ENCODE measurements around the gene KCNK17. TPM values are rescaled to one million over a fixed set of nuclear protein-coding genes. Genes with fewer than 3 reads are reported as not detected.
A peak's percentile ranks its signal among the peaks of the same experiment; 100 is the strongest.

Gene KCNK17
- total RNA-seq, 5 donors from 2014 or later (not counting 1 experiment from before 2014, with no cell fraction given), result 0.38 TPM; not detected in 4

- Mint-ChIP-seq H3K27me3 (peaks cover 0 to 11% of the 10 kb centered on the region in 2 donors), H3K4me3 (no peak overlapping the region), H3K4me1 (peaks cover 0 to 3% (median 2%) of the 10 kb centered on the region in 3 donors), H3K36me3 (no peaks in the 10 kb centered on the region), H3K27ac (no peak overlapping the region), H3K9me3 (no peaks in the 10 kb centered on the region)
- no peaks in the 10 kb centered on the region for H3K9me3 ChIP-seq
- no peak overlapping the region for H3K27ac ChIP-seq (ENCODE audit: low read length)
- DNase-seq (no peak), ATAC-seq (replicated peaks in 1 of 4) (no peak)
- POLR2A ChIA-PET, result interaction anchor here in 1 of 2 donors (0.7 kb wide), 1 partner anchor 1522 kb away, joined by 9 read pairs; no protein-coding TSS in a partner anchor
- WGBS (ENCODE audit: insufficient coverage), result 85% methylated on average over 4 of the region's 7 CpGs
- H3K4me1 ChIP-seq (ENCODE audit: control insufficient read depth in 1 of 2, extremely low read depth in 1 of 2, insufficient read depth in 2 of 2, low read length in 2 of 2), result peaks cover 0 to 5% of the 10 kb centered on the region in 2 experiments
- H3K36me3 ChIP-seq (ENCODE audit: control insufficient read depth in 2 of 2, extremely low read depth in 1 of 2, insufficient read depth in 1 of 2, low read length in 1 of 2), result no peaks in the 10 kb centered on the region
- no peak overlapping the region for H3K4me3 ChIP-seq (ENCODE audit: control insufficient read depth in 1 of 2, extremely low read depth in 1 of 2, low read length in 1 of 2)
- CTCF ChIA-PET, result interaction anchor here in 1 of 2 donors (0.7 kb wide), 2 partner anchors 404 to 1622 kb away, joined by 3 to 4 read pairs; no protein-coding TSS in a partner anchor
- peaks cover 0 to 22% of the 10 kb centered on the region in 2 experiments for H3K27me3 ChIP-seq (replicated peaks in 1 of 2; ENCODE audit: control insufficient read depth in 2 of 2, extremely low read depth in 1 of 2, insufficient read depth in 2 of 2, low read length in 1 of 2)
Observed at GRCh38 chr6:39357998-39358686, 43.9 kb upstream of the KCNK17 start.

- no peak for ATAC-seq (replicated peaks in 1 of 4)
- H3K27me3 Mint-ChIP-seq, result peaks cover 0 to 2% of the 10 kb centered on the region in 2 donors
- H3K4me1 Mint-ChIP-seq, result no peaks in the 10 kb centered on the region
- Histone ChIP-seq H3K9me3 (no peaks in the 10 kb centered on the region), H3K36me3 (ENCODE audit: control insufficient read depth in 2 of 2, extremely low read depth in 1 of 2, insufficient read depth in 1 of 2, low read length in 1 of 2) (no peaks in the 10 kb centered on the region), H3K27ac (ENCODE audit: low read length) (no peak overlapping the region), H3K4me1 (ENCODE audit: control insufficient read depth in 1 of 2, extremely low read depth in 1 of 2, insufficient read depth in 2 of 2, low read length in 2 of 2) (no peaks in the 10 kb centered on the region), H3K27me3 (replicated peaks in 1 of 2; ENCODE audit: control insufficient read depth in 2 of 2, extremely low read depth in 1 of 2, insufficient read depth in 2 of 2, low read length in 1 of 2) (peaks cover 0 to 3% of the 10 kb centered on the region in 2 experiments), H3K4me3 (ENCODE audit: control insufficient read depth in 1 of 2, extremely low read depth in 1 of 2, low read length in 1 of 2) (no peak overlapping the region)
- whole genome bisulfite sequencing (ENCODE audit: insufficient coverage), result 89% methylated on average over 7 of the region's 7 CpGs
- no peak overlapping the region for H3K4me3 Mint-ChIP-seq
- H3K9me3 Mint-ChIP-seq, result no peaks in the 10 kb centered on the region
- H3K36me3 Mint-ChIP-seq, result no peaks in the 10 kb centered on the region
- DNase-seq, result no peak
- H3K27ac Mint-ChIP-seq, result no peak overlapping the region
- ChIA-PET CTCF (interaction anchor here (0.5 to 0.6 kb wide), 4 partner anchors 13 to 1674 kb away, joined by 3 to 4 read pairs (median 3); no protein-coding TSS in a partner anchor), POLR2A (interaction anchor here in 1 of 2 donors (0.6 kb wide), 1 partner anchor 307 kb away, joined by 7 read pairs; no protein-coding TSS in a partner anchor)
Observed at GRCh38 chr6:39353698-39354315, 39.6 kb upstream of the KCNK17 start.

GRCh38 chr6:39350723-39351505 lies 36.7 kb upstream of the KCNK17 start:
- H3K27ac Mint-ChIP-seq, result no peak overlapping the region
- 90% methylated on average over 3 of the region's 13 CpGs for WGBS (ENCODE audit: insufficient coverage)

GRCh38 chr6:39348740-39349139 lies 34.5 kb upstream of the KCNK17 start:
- Histone ChIP-seq H3K27ac (ENCODE audit: low read length) (no peak overlapping the region), H3K4me1 (ENCODE audit: control insufficient read depth in 1 of 2, extremely low read depth in 1 of 2, insufficient read depth in 2 of 2, low read length in 2 of 2) (no peaks in the 10 kb centered on the region), H3K4me3 (ENCODE audit: control insufficient read depth in 1 of 2, extremely low read depth in 1 of 2, low read length in 1 of 2) (no peak overlapping the region), H3K27me3 (replicated peaks in 1 of 2; ENCODE audit: control insufficient read depth in 2 of 2, extremely low read depth in 1 of 2, insufficient read depth in 2 of 2, low read length in 1 of 2) (peaks cover 0 to 12% of the 10 kb centered on the region in 2 experiments), H3K9me3 (no peaks in the 10 kb centered on the region), H3K36me3 (ENCODE audit: control insufficient read depth in 2 of 2, extremely low read depth in 1 of 2, insufficient read depth in 1 of 2, low read length in 1 of 2) (no peaks in the 10 kb centered on the region)
- H3K27me3 Mint-ChIP-seq, result peaks cover 0 to 5% of the 10 kb centered on the region in 2 donors
- WGBS (ENCODE audit: insufficient coverage), result 81% methylated on average over 14 of the region's 15 CpGs
- H3K4me1 Mint-ChIP-seq, result no peaks in the 10 kb centered on the region
- H3K27ac Mint-ChIP-seq, result no peak overlapping the region
- H3K4me3 Mint-ChIP-seq, result no peak overlapping the region
- no peak for ATAC-seq (replicated peaks in 1 of 4)
- ChIA-PET POLR2A (no interaction called here), CTCF (no interaction called here)
- no peaks in the 10 kb centered on the region for H3K9me3 Mint-ChIP-seq
- H3K36me3 Mint-ChIP-seq, result no peaks in the 10 kb centered on the region
- DNase-seq, result no peak

More at GRCh38 chr6:39350723-39351505, 36.7 kb upstream of the KCNK17 start:
- Histone ChIP-seq H3K27ac (ENCODE audit: low read length) (no peak overlapping the region), H3K36me3 (ENCODE audit: control insufficient read depth in 2 of 2, extremely low read depth in 1 of 2, insufficient read depth in 1 of 2, low read length in 1 of 2) (no peaks in the 10 kb centered on the region), H3K4me1 (ENCODE audit: control insufficient read depth in 1 of 2, extremely low read depth in 1 of 2, insufficient read depth in 2 of 2, low read length in 2 of 2) (no peaks in the 10 kb centered on the region), H3K9me3 (no peaks in the 10 kb centered on the region), H3K27me3 (replicated peaks in 1 of 2; ENCODE audit: control insufficient read depth in 2 of 2, extremely low read depth in 1 of 2, insufficient read depth in 2 of 2, low read length in 1 of 2) (peaks cover 0 to 5% of the 10 kb centered on the region in 2 experiments), H3K4me3 (ENCODE audit: control insufficient read depth in 1 of 2, extremely low read depth in 1 of 2, low read length in 1 of 2) (no peak overlapping the region)
- no peak for ATAC-seq (replicated peaks in 1 of 4)
- CTCF ChIA-PET, result interaction anchor here in 1 of 2 donors (0.5 kb wide), 1 partner anchor 356 kb away, joined by 4 read pairs; no protein-coding TSS in a partner anchor
- Mint-ChIP-seq H3K9me3 (no peaks in the 10 kb centered on the region), H3K27me3 (peaks cover 0 to 5% of the 10 kb centered on the region in 2 donors), H3K36me3 (no peaks in the 10 kb centered on the region), H3K4me3 (no peak overlapping the region), H3K4me1 (no peaks in the 10 kb centered on the region)
- no peak for DNase-seq
- POLR2A ChIA-PET, result no interaction called here

- Histone ChIP-seq H3K27ac (ENCODE audit: low read length) (no peak overlapping the region), H3K4me1 (ENCODE audit: control insufficient read depth in 1 of 2, extremely low read depth in 1 of 2, insufficient read depth in 2 of 2, low read length in 2 of 2) (peaks cover 0 to 3% of the 10 kb centered on the region in 2 experiments), H3K27me3 (replicated peaks in 1 of 2; ENCODE audit: control insufficient read depth in 2 of 2, extremely low read depth in 1 of 2, insufficient read depth in 2 of 2, low read length in 1 of 2) (peaks cover 0 to 16% of the 10 kb centered on the region in 2 experiments), H3K4me3 (ENCODE audit: control insufficient read depth in 1 of 2, extremely low read depth in 1 of 2, low read length in 1 of 2) (no peak overlapping the region), H3K9me3 (no peaks in the 10 kb centered on the region), H3K36me3 (ENCODE audit: control insufficient read depth in 2 of 2, extremely low read depth in 1 of 2, insufficient read depth in 1 of 2, low read length in 1 of 2) (no peaks in the 10 kb centered on the region)
- no peaks in the 10 kb centered on the region for H3K9me3 Mint-ChIP-seq
- no peak overlapping the region for H3K27ac Mint-ChIP-seq
- CTCF ChIA-PET, result no interaction called here
- peak in 3 of 4 experiments; percentile 48 to 73 (median 61) for ATAC-seq (replicated peaks in 1 of 4)
- H3K27me3 Mint-ChIP-seq, result peaks cover 0 to 5% of the 10 kb centered on the region in 2 donors
- peak in 30 of 35 experiments; percentile 11 to 61 (median 31) for DNase-seq
- POLR2A ChIA-PET, result no interaction called here
- H3K36me3 Mint-ChIP-seq, result no peaks in the 10 kb centered on the region
- H3K4me3 Mint-ChIP-seq, result no peak overlapping the region
- peaks cover 0 to 2% (median 0%) of the 10 kb centered on the region in 3 donors for H3K4me1 Mint-ChIP-seq
- 30% methylated on average over 8 of the region's 9 CpGs for WGBS (ENCODE audit: insufficient coverage)
Observed at GRCh38 chr6:39347906-39348585, 33.8 kb upstream of the KCNK17 start.
